ENCODE measurements around the gene RSL1D1. TPM values are rescaled to one million over a fixed set of nuclear protein-coding genes. Genes with fewer than 3 reads are reported as not detected.

RSL1D1 gene
- total and polyA plus RNA-seq, 9 of the 15 experiments (the other 6 are each of a cell fraction or from before 2014, with no cell fraction given), result 259 to 753 (median 373) TPM

- TF ChIP-seq, protein P1, sequence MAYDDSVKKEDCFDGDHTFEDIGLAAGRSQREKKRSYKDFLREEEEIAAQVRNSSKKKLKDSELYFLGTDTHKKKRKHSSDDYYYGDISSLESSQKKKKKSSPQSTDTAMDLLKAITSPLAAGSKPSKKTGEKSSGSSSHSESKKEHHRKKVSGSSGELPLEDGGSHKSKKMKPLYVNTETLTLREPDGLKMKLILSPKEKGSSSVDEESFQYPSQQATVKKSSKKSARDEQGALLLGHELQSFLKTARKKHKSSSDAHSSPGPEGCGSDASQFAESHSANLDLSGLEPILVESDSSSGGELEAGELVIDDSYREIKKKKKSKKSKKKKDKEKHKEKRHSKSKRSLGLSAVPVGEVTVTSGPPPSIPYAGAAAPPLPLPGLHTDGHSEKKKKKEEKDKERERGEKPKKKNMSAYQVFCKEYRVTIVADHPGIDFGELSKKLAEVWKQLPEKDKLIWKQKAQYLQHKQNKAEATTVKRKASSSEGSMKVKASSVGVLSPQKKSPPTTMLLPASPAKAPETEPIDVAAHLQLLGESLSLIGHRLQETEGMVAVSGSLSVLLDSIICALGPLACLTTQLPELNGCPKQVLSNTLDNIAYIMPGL (CRISPR knock-in tag; IDR thresholded peaks at IDR 0.05), result peak; percentile 80; the same call in 1 of the 2 replicates
- TF ChIP-seq ZBTB11 (CRISPR knock-in tag; IDR thresholded peaks at IDR 0.05) (peak in 1 of 3 experiments; percentile 32; a peak in 1 of 6 replicates), ZC3H8 (IDR thresholded peaks at IDR 0.05) (no peak), SMARCA4 (IDR thresholded peaks at IDR 0.05) (no peak), BMI1 (IDR thresholded peaks at IDR 0.05; ENCODE audit: low read length) (no peak), CHD4 (IDR thresholded peaks at IDR 0.05; ENCODE audit: insufficient read depth, insufficient replicate concordance, low read depth, low read length, poor library complexity, severe bottlenecking) (no peak), MCM2 (IDR thresholded peaks at IDR 0.05; ENCODE audit: low read depth) (no peak), FOXA3 (CRISPR knock-in tag; conservative IDR thresholded peaks at IDR 0.05 in 1 of 2, IDR thresholded peaks at IDR 0.05 in 1 of 2) (no peak), ZBTB17 (CRISPR knock-in tag; IDR thresholded peaks at IDR 0.05) (no peak)
- TF ChIP-seq, protein P2, sequence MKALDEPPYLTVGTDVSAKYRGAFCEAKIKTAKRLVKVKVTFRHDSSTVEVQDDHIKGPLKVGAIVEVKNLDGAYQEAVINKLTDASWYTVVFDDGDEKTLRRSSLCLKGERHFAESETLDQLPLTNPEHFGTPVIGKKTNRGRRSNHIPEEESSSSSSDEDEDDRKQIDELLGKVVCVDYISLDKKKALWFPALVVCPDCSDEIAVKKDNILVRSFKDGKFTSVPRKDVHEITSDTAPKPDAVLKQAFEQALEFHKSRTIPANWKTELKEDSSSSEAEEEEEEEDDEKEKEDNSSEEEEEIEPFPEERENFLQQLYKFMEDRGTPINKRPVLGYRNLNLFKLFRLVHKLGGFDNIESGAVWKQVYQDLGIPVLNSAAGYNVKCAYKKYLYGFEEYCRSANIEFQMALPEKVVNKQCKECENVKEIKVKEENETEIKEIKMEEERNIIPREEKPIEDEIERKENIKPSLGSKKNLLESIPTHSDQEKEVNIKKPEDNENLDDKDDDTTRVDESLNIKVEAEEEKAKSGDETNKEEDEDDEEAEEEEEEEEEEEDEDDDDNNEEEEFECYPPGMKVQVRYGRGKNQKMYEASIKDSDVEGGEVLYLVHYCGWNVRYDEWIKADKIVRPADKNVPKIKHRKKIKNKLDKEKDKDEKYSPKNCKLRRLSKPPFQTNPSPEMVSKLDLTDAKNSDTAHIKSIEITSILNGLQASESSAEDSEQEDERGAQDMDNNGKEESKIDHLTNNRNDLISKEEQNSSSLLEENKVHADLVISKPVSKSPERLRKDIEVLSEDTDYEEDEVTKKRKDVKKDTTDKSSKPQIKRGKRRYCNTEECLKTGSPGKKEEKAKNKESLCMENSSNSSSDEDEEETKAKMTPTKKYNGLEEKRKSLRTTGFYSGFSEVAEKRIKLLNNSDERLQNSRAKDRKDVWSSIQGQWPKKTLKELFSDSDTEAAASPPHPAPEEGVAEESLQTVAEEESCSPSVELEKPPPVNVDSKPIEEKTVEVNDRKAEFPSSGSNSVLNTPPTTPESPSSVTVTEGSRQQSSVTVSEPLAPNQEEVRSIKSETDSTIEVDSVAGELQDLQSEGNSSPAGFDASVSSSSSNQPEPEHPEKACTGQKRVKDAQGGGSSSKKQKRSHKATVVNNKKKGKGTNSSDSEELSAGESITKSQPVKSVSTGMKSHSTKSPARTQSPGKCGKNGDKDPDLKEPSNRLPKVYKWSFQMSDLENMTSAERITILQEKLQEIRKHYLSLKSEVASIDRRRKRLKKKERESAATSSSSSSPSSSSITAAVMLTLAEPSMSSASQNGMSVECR (CRISPR knock-in tag; IDR thresholded peaks at IDR 0.05), result 0 out of 2 replicates have a peak, but pooled peaks have one; percentile 20
Observed at GRCh38 chr16:11797166-11797956, 54.0 kb downstream of the RSL1D1 start, which contains the start of gene ZC3H7A (continued).

Data from K562 (cell line).